K562 (cell line): ENCODE results near the gene INHBC. TPM values are rescaled to one million over a fixed set of nuclear protein-coding genes. Genes with fewer than 3 reads are reported as not detected.

Experiments used
- CHD4 ChIP-seq: fragments of 200-600 bp; sonication (generic); IDR thresholded peaks from 3 replicates; pipeline ENCODE4 v1.6.1; 2012; ENCODE audit warnings: low read depth, mild to moderate bottlenecking, mixed read lengths, low read length, inconsistent platforms; ENCODE audit not compliant: insufficient read depth, insufficient replicate concordance, poor library complexity, severe bottlenecking
- CREM ChIP-seq: IDR thresholded peaks from 2 replicates; pipeline ENCODE4 v1.6.1; 2014; ENCODE audit warnings: antibody characterized with exemption, low read depth
- FOXK2 ChIP-seq, 2 experiments: fragments of 450-650 bp; IDR thresholded peaks in 1 of 2; conservative IDR thresholded peaks in 1 of 2; 2 replicates each; pipeline ENCODE4 v1.6.1; 2016; ENCODE audit warnings: low read depth in 2 of 2, mild to moderate bottlenecking in 1 of 2
- HIVEP1 ChIP-seq: fragments of 250-450 bp; sonication (Bioruptor Pico); IDR thresholded peaks from 2 replicates; pipeline ENCODE4 v1.4.0; 2020; ENCODE audit warnings: mild to moderate bottlenecking
- HNRNPL ChIP-seq: fragments of 200-400 bp; formaldehyde crosslinking; IDR thresholded peaks from 2 replicates; pipeline ENCODE4 v1.6.1; 2017; ENCODE audit warnings: low read depth, mild to moderate bottlenecking, low read length
- ILK ChIP-seq: fragments of 450-650 bp; IDR thresholded peaks from 2 replicates; pipeline ENCODE4 v1.6.1; 2016; ENCODE audit warnings: missing genetic modification characterization, low read depth, mild to moderate bottlenecking, missing compliant biosample characterization, moderate library complexity, borderline replicate concordance
- JUNB ChIP-seq: fragments of 450-650 bp; formaldehyde crosslinking; conservative IDR thresholded peaks from 2 replicates; pipeline ENCODE4 v1.4.0; 2020; ENCODE audit warnings: mild to moderate bottlenecking
- MEF2D ChIP-seq: conservative IDR thresholded peaks from 2 replicates; pipeline ENCODE4 v1.6.1; 2016; ENCODE audit warnings: low read depth, missing genetic modification characterization, missing compliant biosample characterization
- NR2C2 ChIP-seq, 2 experiments: fragments of 200-800 bp in 1 of 2; sonication (Bioruptor generic) in 1 of 2; sonication (generic) in 1 of 2; formaldehyde crosslinking in 1 of 2; IDR thresholded peaks; 2 replicates each; pipeline versions ENCODE4 v1.6.1 to v1.8.0; 2016 to 2022; ENCODE audit warnings: mild to moderate bottlenecking in 1 of 2, missing compliant biosample characterization in 1 of 2, missing genetic modification characterization in 1 of 2, missing genetic modification reagents in 1 of 2
- PYGO2 ChIP-seq: fragments of 450-650 bp; IDR thresholded peaks from 2 replicates; pipeline ENCODE4 v1.6.1; 2016; ENCODE audit warnings: mild to moderate bottlenecking, missing genetic modification characterization, moderate library complexity, missing compliant biosample characterization
- RHOXF2B ChIP-seq: fragments of 250-450 bp; sonication (Bioruptor Pico); conservative IDR thresholded peaks from 2 replicates; pipeline ENCODE4 v1.5.1; 2021
- SMARCA4 ChIP-seq: fragments of 450-650 bp; IDR thresholded peaks from 2 replicates; pipeline ENCODE4 v1.6.1; 2016
- U2AF2 ChIP-seq: fragments of 200-400 bp; formaldehyde crosslinking; optimal IDR thresholded peaks from 2 replicates; pipeline ENCODE3; 2017; ENCODE audit warnings: low read depth, mild to moderate bottlenecking, low read length
- XRCC4 ChIP-seq: IDR thresholded peaks from one replicate; pipeline ENCODE4 v1.6.1; 2011; ENCODE audit not compliant: insufficient read depth, insufficient read length; ENCODE audit errors: extremely low read depth
- ZBTB17 ChIP-seq: fragments of 450-650 bp; formaldehyde crosslinking; IDR thresholded peaks from 2 replicates; pipeline ENCODE4 v1.4.0; 2020; ENCODE audit warnings: mild to moderate bottlenecking
- ZNF232 ChIP-seq: sonication (generic); formaldehyde crosslinking; IDR thresholded peaks from 2 replicates; pipeline ENCODE4 v1.8.0; 2022; ENCODE audit warnings: mild to moderate bottlenecking, missing genetic modification reagents
- ZNF263 ChIP-seq: sonication (generic); formaldehyde crosslinking; IDR thresholded peaks from 2 replicates; pipeline ENCODE4 v1.8.0; 2022; ENCODE audit warnings: mild to moderate bottlenecking, missing genetic modification reagents, borderline replicate concordance
- ZNF282 ChIP-seq: sonication (generic); formaldehyde crosslinking; IDR thresholded peaks from 2 replicates; pipeline ENCODE4 v1.8.1; 2023; ENCODE audit warnings: missing genetic modification reagents
- ZNF785 ChIP-seq: fragments of 250-450 bp; sonication (Bioruptor Pico); IDR thresholded peaks from 2 replicates; pipeline ENCODE4 v1.4.0; 2020; ENCODE audit warnings: mild to moderate bottlenecking
- ZNF830 ChIP-seq: fragments of 250-450 bp; sonication (Bioruptor Pico); IDR thresholded peaks from 2 replicates; pipeline ENCODE4 v1.5.0; 2021; ENCODE audit warnings: mild to moderate bottlenecking
- polyA plus RNA-seq, 8 experiments: library from polyadenylated mRNA; depleted of rRNA in 4 of 8; stranded (reverse) in 5 of 8; unstranded in 3 of 8; fragments of >200 nt; fragmentation: Nextera tagmentation in 2 of 8; fragmentation: Illumina TruSeq in 1 of 8; extraction: Ambion mirVana in 2 of 8; extraction: Trizol in 1 of 8; gene quantifications; 2 replicates each; pipeline versions ENCODE4 v1.2.1 to v1.2.3, GENCODE V29; 2011 to 2014; ENCODE audit warnings: inconsistent platforms in 1 of 8, missing spikeins in 1 of 8
- total RNA-seq, 7 experiments: library from RNA; depleted of rRNA in 6 of 7; stranded (reverse); fragments of >200 nt in 6 of 7; fragmentation: Illumina TruSeq in 2 of 7; extraction: Trizol in 2 of 7; gene quantifications; 2 replicates each; pipeline versions ENCODE4 v1.2.1 to v1.2.3, GENCODE V29; 2011 to 2021; ENCODE audit warnings: low replicate concordance in 1 of 7
- TF ChIP-seq, protein P1 (sequence below): fragments of 150-350 bp; IDR thresholded peaks from 2 replicates; pipeline ENCODE4 v1.6.1; 2014; ENCODE audit warnings: low read depth, mild to moderate bottlenecking, low read length, borderline replicate concordance
- TF ChIP-seq, protein P2 (sequence below): fragments of 250-450 bp; sonication (Bioruptor Pico); IDR thresholded peaks from 2 replicates; pipeline ENCODE4 v1.5.1; 2021; ENCODE audit warnings: mild to moderate bottlenecking
- TF ChIP-seq, protein P3 (sequence below): fragments of 450-650 bp; formaldehyde crosslinking; IDR thresholded peaks from 2 replicates; pipeline ENCODE4 v1.4.0; 2020; ENCODE audit warnings: mild to moderate bottlenecking, moderate library complexity

The INHBC gene
- total and polyA plus RNA-seq, 9 of the 15 experiments (the other 6 are each of a cell fraction or from before 2014, with no cell fraction given): 0.07 to 0.24 (median 0.15) TPM; not detected in 4

DNA sequence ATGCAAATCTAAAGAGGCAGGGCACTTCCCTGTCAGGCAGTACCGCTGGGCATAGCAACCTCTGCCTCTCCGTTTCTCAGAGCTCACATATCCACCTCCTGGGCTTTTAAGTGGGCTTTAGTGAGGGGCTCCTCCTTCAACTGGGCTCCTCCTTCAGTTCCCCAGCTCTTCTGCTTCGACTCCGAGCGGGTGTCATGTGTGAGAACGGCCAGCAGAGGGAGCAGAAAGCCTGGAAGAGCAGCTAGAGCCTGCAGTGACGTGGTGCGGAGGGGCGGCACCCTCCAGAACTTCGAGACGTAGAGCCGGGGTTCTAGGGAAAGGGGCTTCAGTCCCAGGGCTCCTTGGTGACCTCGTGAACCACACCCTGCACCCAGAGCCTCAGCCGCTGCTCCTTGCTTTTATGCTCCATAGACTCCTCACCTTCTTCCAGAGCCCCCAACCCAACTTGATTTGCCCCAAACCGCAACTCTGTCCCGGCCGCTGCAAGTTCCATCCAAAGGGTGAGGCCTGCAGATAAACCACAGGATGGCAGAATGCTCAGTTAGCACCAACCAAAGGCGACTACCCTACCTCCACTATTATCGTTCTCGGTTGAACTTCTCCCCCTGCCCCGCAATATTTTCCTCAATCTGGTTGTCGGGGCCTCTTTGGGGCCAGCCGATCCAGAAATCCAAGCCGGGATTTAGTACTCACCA lies 24.6 kb downstream of the INHBC start (continued):
- TF ChIP-seq, protein P1, sequence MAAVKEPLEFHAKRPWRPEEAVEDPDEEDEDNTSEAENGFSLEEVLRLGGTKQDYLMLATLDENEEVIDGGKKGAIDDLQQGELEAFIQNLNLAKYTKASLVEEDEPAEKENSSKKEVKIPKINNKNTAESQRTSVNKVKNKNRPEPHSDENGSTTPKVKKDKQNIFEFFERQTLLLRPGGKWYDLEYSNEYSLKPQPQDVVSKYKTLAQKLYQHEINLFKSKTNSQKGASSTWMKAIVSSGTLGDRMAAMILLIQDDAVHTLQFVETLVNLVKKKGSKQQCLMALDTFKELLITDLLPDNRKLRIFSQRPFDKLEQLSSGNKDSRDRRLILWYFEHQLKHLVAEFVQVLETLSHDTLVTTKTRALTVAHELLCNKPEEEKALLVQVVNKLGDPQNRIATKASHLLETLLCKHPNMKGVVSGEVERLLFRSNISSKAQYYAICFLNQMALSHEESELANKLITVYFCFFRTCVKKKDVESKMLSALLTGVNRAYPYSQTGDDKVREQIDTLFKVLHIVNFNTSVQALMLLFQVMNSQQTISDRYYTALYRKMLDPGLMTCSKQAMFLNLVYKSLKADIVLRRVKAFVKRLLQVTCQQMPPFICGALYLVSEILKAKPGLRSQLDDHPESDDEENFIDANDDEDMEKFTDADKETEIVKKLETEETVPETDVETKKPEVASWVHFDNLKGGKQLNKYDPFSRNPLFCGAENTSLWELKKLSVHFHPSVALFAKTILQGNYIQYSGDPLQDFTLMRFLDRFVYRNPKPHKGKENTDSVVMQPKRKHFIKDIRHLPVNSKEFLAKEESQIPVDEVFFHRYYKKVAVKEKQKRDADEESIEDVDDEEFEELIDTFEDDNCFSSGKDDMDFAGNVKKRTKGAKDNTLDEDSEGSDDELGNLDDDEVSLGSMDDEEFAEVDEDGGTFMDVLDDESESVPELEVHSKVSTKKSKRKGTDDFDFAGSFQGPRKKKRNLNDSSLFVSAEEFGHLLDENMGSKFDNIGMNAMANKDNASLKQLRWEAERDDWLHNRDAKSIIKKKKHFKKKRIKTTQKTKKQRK: no peak
- no peak for TF ChIP-seq RHOXF2B
- no peak for TF ChIP-seq ILK (tag)
- no peak for TF ChIP-seq ZBTB17 (CRISPR knock-in tag)
- TF ChIP-seq CREM: peak; percentile 96
- TF ChIP-seq FOXK2 (conservative IDR thresholded peaks at IDR 0.05 in 1 of 2, IDR thresholded peaks at IDR 0.05 in 1 of 2; ENCODE audit: low read depth in 2 of 2): peak in 1 of 2 experiments; percentile 41; a peak in 1 of 4 replicates
- TF ChIP-seq ZNF232 (CRISPR knock-in tag): no peak
- 0 out of 2 replicates have a peak, but pooled peaks have one; percentile 29 for TF ChIP-seq NR2C2 (CRISPR knock-in tag; IDR thresholded peaks at IDR 0.05)
- TF ChIP-seq NR2C2 (tag; IDR thresholded peaks at IDR 0.05): peak; percentile 8; the same call in 1 of the 2 replicates
- TF ChIP-seq ZNF830 (CRISPR knock-in tag): no peak
- TF ChIP-seq MEF2D (tag): no peak
- no peak for TF ChIP-seq ZNF785 (CRISPR knock-in tag)
- TF ChIP-seq JUNB: no peak
- peak; percentile 77 for TF ChIP-seq ZNF263 (CRISPR knock-in tag)
- 0 out of 2 replicates have a peak, but pooled peaks have one; percentile 28 for TF ChIP-seq SMARCA4
- TF ChIP-seq HNRNPL: no peak
- TF ChIP-seq, protein P2, sequence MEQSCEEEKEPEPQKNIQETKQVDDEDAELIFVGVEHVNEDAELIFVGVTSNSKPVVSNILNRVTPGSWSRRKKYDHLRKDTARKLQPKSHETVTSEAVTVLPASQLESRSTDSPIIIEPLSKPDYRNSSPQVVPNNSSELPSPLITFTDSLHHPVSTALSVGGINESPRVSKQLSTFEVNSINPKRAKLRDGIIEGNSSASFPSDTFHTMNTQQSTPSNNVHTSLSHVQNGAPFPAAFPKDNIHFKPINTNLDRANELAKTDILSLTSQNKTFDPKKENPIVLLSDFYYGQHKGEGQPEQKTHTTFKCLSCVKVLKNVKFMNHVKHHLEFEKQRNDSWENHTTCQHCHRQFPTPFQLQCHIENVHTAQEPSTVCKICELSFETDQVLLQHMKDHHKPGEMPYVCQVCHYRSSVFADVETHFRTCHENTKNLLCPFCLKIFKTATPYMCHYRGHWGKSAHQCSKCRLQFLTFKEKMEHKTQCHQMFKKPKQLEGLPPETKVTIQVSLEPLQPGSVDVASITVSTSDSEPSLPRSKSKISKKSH (CRISPR knock-in tag): no peak
- TF ChIP-seq, protein P3, sequence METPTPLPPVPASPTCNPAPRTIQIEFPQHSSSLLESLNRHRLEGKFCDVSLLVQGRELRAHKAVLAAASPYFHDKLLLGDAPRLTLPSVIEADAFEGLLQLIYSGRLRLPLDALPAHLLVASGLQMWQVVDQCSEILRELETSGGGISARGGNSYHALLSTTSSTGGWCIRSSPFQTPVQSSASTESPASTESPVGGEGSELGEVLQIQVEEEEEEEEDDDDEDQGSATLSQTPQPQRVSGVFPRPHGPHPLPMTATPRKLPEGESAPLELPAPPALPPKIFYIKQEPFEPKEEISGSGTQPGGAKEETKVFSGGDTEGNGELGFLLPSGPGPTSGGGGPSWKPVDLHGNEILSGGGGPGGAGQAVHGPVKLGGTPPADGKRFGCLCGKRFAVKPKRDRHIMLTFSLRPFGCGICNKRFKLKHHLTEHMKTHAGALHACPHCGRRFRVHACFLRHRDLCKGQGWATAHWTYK (CRISPR knock-in tag): no peak
- no peak for TF ChIP-seq CHD4
- TF ChIP-seq ZNF282 (CRISPR knock-in tag): no peak
- no peak for TF ChIP-seq PYGO2
- no peak for TF ChIP-seq U2AF2
- TF ChIP-seq HIVEP1 (CRISPR knock-in tag): no peak
- no peak for TF ChIP-seq XRCC4
